Endothelial cell of umbilical vein (primary cell): ENCODE measurements around the gene LRRC10B.

Experiments used
- JUN ChIP-seq: IDR thresholded peaks from 2 replicates; pipeline ENCODE4 v1.6.1; 2011; ENCODE audit warnings: borderline replicate concordance, low read depth; ENCODE audit not compliant: insufficient read length, insufficient read depth
- POLR2AphosphoS5 ChIP-seq: IDR thresholded peaks from 2 replicates; pipeline ENCODE4 v1.6.1; 2012; ENCODE audit warnings: low read depth, mild to moderate bottlenecking, control low read depth, low read length, moderate library complexity; ENCODE audit not compliant: insufficient read depth

- TF ChIP-seq JUN, result no peak
- TF ChIP-seq POLR2AphosphoS5, result no peak
Observed at GRCh38 chr11:61512435-61512834, 3.9 kb downstream of the LRRC10B start.
